OCI-LY7 (cell line): ENCODE measurements around the gene TBC1D9B. TPM values are rescaled to one million over a fixed set of nuclear protein-coding genes. Genes with fewer than 3 reads are reported as not detected.
A peak's percentile ranks its signal among the peaks of the same experiment; 100 is the strongest.

Experiments used
- BruUV-seq: library from RNA; stranded (reverse); fragments of 400-500 nt; replicated peaks from 2 replicates; lab custom pipeline; 2021; lab: Mats Ljungman, UMichigan
- CTCF ChIA-PET: fragments of 300-600 bp; sonication (Branson Sonifier 250); formaldehyde crosslinking; loops from one replicate; lab custom pipeline; 2022; ENCODE audit warnings: antibody characterized with exemption; ENCODE audit not compliant: unreplicated experiment; lab: Charles Lee
- POLR2A ChIA-PET: fragments of 300-600 bp; sonication (Branson Sonifier 250); formaldehyde crosslinking; loops from one replicate; lab custom pipeline; 2022; ENCODE audit warnings: antibody characterized with exemption; lab: Charles Lee
- DNase-seq: peaks from one replicate; pipeline ENCODE4 v3.0.0-alpha.2; 2015; ENCODE audit warnings: low spot score
- H2AFZ ChIP-seq: fragments of 200-600 bp; sonication (generic), shearing (Covaris generic); 2 replicates; pipeline ENCODE4 v1.6.1; 2014; ENCODE audit warnings: mild to moderate bottlenecking, antibody characterized with exemption, low read length, moderate library complexity
- H3K27ac ChIP-seq: fragments of 200-600 bp; sonication (generic); 2 replicates; pipeline ENCODE4 v1.5.1; 2014; ENCODE audit warnings: mixed run types, low read depth, mild to moderate bottlenecking, moderate library complexity, low read length, inconsistent platforms; ENCODE audit not compliant: poor library complexity, severe bottlenecking
- H3K36me3 ChIP-seq: fragments of 200-600 bp; sonication (generic); 2 replicates; pipeline ENCODE4 v1.6.1; 2014; ENCODE audit warnings: mild to moderate bottlenecking, antibody characterized with exemption, low read length, moderate library complexity, mixed read lengths; ENCODE audit not compliant: insufficient read depth
- H3K4me1 ChIP-seq: fragments of 200-600 bp; sonication (generic); 2 replicates; pipeline ENCODE4 v1.5.1; 2014; ENCODE audit warnings: mild to moderate bottlenecking, low read length; ENCODE audit not compliant: insufficient read depth, poor library complexity, severe bottlenecking
- H3K4me2 ChIP-seq: fragments of 200-600 bp; sonication (generic); 2 replicates; pipeline ENCODE4 v1.6.1; 2014; ENCODE audit warnings: mild to moderate bottlenecking, low read length
- H3K4me3 ChIP-seq: fragments of 200-600 bp; sonication (generic); 2 replicates; pipeline ENCODE4 v1.5.1; 2014; ENCODE audit warnings: mild to moderate bottlenecking, low read depth, low read length; ENCODE audit not compliant: poor library complexity, severe bottlenecking
- H3K79me2 ChIP-seq: fragments of 200-600 bp; sonication (generic); 2 replicates; pipeline ENCODE4 v1.6.1; 2016; ENCODE audit warnings: low read depth, mild to moderate bottlenecking, low read length, moderate library complexity, mixed read lengths; ENCODE audit not compliant: insufficient read depth
- H3K9me2 ChIP-seq: fragments of 200-600 bp; sonication (generic); 2 replicates; pipeline ENCODE4 v1.6.1; 2016; ENCODE audit warnings: mild to moderate bottlenecking, low read length, mixed read lengths; ENCODE audit not compliant: insufficient read depth
- H3K9me3 ChIP-seq: fragments of 200-600 bp; sonication (generic); 2 replicates; pipeline ENCODE4 v1.6.1; 2014; ENCODE audit warnings: mild to moderate bottlenecking, mixed run types, low read length, mixed read lengths
- H4K20me1 ChIP-seq: fragments of 200-600 bp; sonication (generic); 2 replicates; pipeline ENCODE4 v1.6.1; 2014; ENCODE audit warnings: mild to moderate bottlenecking, antibody characterized with exemption, low read length, moderate library complexity, mixed read lengths; ENCODE audit not compliant: insufficient read depth
- CTCF ChIP-seq: fragments of 200-600 bp; sonication (generic); conservative IDR thresholded peaks from 2 replicates; pipeline ENCODE4 v1.5.1; 2014; ENCODE audit warnings: mild to moderate bottlenecking, antibody characterized with exemption, low read length, moderate library complexity, mixed read lengths
- EZH2phosphoT487 ChIP-seq: fragments of 200-600 bp; sonication (generic); IDR thresholded peaks from 2 replicates; pipeline ENCODE4 v1.6.1; 2018; ENCODE audit warnings: low read depth, borderline replicate concordance, mild to moderate bottlenecking, mixed run types, antibody characterized with exemption, low read length, moderate library complexity, mixed read lengths
- intact Hi-C: fragments of 100-400 bp; cut with micrococcal nuclease; formaldehyde crosslinking; loops from one replicate; pipeline ENCODE4 v1.10.0; 2022; ENCODE audit not compliant: unreplicated experiment
- total RNA-seq, 2 experiments: library from RNA; depleted of rRNA in 1 of 2; stranded (reverse); fragments of >200 nt in 1 of 2; shearing (Covaris generic) in 1 of 2; gene quantifications; 2 replicates each; pipeline ENCODE4 v1.2.3, GENCODE V29; 2014 to 2022

The TBC1D9B gene
- total RNA-seq, 2 experiments from 2014 or later = 52.2 to 106 TPM

- intact Hi-C loops = loop anchor here (5.0 kb wide), 4 partner anchors 50 to 385 kb away; partner anchors contain the start of genes MAPK9, MGAT4B and MRNIP
- Histone ChIP-seq H3K4me1 (peaks cover 19% of the 10 kb centered on the region), H4K20me1 (no peaks in the 10 kb centered on the region), H3K27ac (no peak overlapping the region), H3K79me2 (peaks cover 21% of the 10 kb centered on the region), H3K9me2 (no peaks in the 10 kb centered on the region), H3K4me2 (peak overlapping the region; percentile 95), H3K4me3 (peak overlapping the region; percentile 86), H2AFZ (peak overlapping the region; percentile 38; the same call in 1 of the 2 replicates), H3K36me3 (peaks cover 31% of the 10 kb centered on the region), H3K9me3 (no peaks in the 10 kb centered on the region)
- no TSS peak for BruUV-seq
- POLR2A ChIA-PET = interaction anchor here (0.6 to 0.8 kb wide), 2 partner anchors 28 to 363 kb away, joined by 3 to 6 read pairs; no protein-coding TSS in a partner anchor
- DNase-seq = peak; percentile 48
- TF ChIP-seq EZH2phosphoT487 (no peak), CTCF (no peak)
- CTCF ChIA-PET = no interaction called here
Observed at GRCh38 chr5:179906795-179907555, 722 bp downstream of the TBC1D9B start.

- CTCF ChIA-PET = no interaction called here
- DNase-seq = no peak
- no peak overlapping the region for H2AFZ ChIP-seq
- H4K20me1 ChIP-seq = no peaks in the 10 kb centered on the region
- H3K4me1 ChIP-seq = peaks cover 19% of the 10 kb centered on the region
- H3K9me3 ChIP-seq = no peaks in the 10 kb centered on the region
- peak overlapping the region; percentile 95 for H3K4me2 ChIP-seq
- intact Hi-C loops = loop anchor here (5.0 kb wide), 4 partner anchors 49 to 386 kb away; partner anchors contain the start of genes MAPK9, MGAT4B and MRNIP
- H3K4me3 ChIP-seq = peak overlapping the region; percentile 86
- H3K36me3 ChIP-seq = peaks cover 35% of the 10 kb centered on the region
- H3K27ac ChIP-seq = no peak overlapping the region
- no TSS peak for BruUV-seq
- TF ChIP-seq CTCF (no peak), EZH2phosphoT487 (no peak)
- POLR2A ChIA-PET = interaction anchor here (0.8 to 1.1 kb wide), 2 partner anchors 28 to 33 kb away, joined by 3 to 4 read pairs; no protein-coding TSS in a partner anchor
- peaks cover 21% of the 10 kb centered on the region for H3K79me2 ChIP-seq
- H3K9me2 ChIP-seq = no peaks in the 10 kb centered on the region
Observed at GRCh38 chr5:179906294-179906794, 1.4 kb downstream of the TBC1D9B start.
